ENCODE data around the gene SNED1.

GRCh38 chr2:241142063-241142462, 143.6 kb downstream of the SNED1 start:
- TF ChIP-seq CTCF (IDR thresholded peaks at IDR 0.05), result no peak
- no peak for TF ChIP-seq POLR2A (IDR thresholded peaks at IDR 0.05; ENCODE audit: low read length)
- no peak for TF ChIP-seq FOXS1 (CRISPR knock-in tag; IDR thresholded peaks at IDR 0.05)
- TF ChIP-seq RCOR1 (IDR thresholded peaks at IDR 0.05; ENCODE audit: low read depth, low read length), result no peak
- TF ChIP-seq RAD21 (conservative IDR thresholded peaks at IDR 0.05 in 1 of 2, IDR thresholded peaks at IDR 0.05 in 1 of 2), result no peak
- TF ChIP-seq RNF2 (IDR thresholded peaks at IDR 0.05; ENCODE audit: borderline replicate concordance, low read depth), result no peak
- no peak for TF ChIP-seq MAZ (IDR thresholded peaks at IDR 0.05; ENCODE audit: borderline replicate concordance, low read depth, low read length)
- TF ChIP-seq HDAC2 (IDR thresholded peaks at IDR 0.05), result no peak
- no peak for TF ChIP-seq FOSB (CRISPR knock-in tag; IDR thresholded peaks at IDR 0.05)
